GM11168 (cell line): ENCODE results near the gene TENM3.

Source experiments
- in situ Hi-C: fragments of 300-500 bp; cut with MboI; formaldehyde crosslinking; loops from one replicate; pipeline ENCODE4 v1.12.0; 2022; ENCODE audit warnings: low sequenced_read_pairs; ENCODE audit not compliant: unreplicated experiment

TENM3 gene

DNA sequence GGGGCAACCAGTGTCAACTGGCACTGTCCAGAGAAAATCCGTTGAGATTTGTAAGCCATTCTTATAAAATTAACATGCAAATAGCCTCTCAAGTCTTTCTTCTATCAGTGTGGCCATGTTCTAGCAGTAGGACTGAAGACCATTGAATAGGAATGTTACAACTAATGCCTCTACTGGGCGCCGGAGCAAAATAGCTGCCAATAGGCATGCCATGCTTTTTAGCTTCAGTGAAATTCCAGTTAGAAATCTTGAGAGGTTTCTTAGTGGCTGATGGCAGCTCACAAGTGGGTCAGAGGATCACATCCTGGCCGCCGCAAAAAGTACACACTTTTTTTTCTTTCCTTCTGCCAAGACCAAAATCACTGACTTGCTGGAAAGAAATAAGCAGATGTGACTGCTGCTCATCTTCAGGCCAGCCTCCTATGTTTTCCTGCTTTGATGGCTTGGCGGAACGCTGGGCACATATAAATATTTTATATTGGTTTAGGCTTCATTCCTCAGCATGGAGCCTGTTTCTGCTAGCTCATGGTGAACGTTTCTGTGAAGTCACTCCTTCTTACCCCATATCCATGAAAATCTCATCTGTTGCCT lies 293.1 kb downstream of the TENM3 start:
- in situ Hi-C loops, result no loop called here

- in situ Hi-C loops, result no loop called here
Observed at GRCh38 chr4:182537031-182537795, 294.0 kb downstream of the TENM3 start.

- in situ Hi-C loops, result no loop called here
Observed at GRCh38 chr4:182538031-182538430, 294.8 kb downstream of the TENM3 start.

DNA sequence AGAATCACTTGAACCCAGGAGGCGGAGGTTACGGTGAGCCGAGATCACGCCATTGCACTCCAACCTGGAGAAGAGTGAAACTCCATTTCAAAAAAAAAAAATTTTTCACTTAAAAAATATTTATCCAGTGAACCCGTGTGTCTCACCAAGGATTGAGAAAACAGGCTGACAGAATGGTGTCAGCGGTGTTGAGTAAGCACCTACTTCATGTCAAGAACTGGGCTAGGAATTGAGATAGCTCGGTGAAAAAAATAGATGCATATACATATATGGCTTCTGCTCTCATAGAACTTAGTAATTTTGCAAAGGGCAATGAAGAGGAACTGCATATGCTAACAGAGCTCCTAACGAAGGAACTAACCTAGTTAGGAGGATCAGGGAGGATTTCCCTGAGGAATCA lies 297.3 kb downstream of the TENM3 start:
- in situ Hi-C loops, result no loop called here

- in situ Hi-C loops, result no loop called here
Observed at GRCh38 chr4:182547435-182547834, 304.2 kb downstream of the TENM3 start.

GRCh38 chr4:182548156-182548555 lies 305.0 kb downstream of the TENM3 start:
- in situ Hi-C loops, result no loop called here

DNA sequence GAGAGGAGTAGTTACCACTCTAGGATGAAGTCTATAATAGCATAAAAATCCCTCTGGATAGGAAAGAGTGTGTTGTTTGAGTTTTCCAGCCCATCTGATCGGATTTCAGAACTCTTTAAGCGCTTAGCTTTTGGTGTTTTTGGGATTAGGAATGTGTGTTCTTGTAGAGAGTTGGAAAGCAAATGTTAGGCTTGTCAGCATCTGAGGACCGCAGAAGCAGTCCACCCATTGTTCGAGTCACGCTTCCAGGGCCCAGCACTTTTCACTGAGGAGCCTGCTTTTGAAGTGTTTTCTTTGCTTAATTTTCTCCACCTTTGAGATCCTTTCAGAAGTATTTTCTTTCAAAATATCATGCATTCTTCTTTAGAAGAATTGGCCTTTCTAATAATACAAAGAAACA lies 306.2 kb downstream of the TENM3 start:
- in situ Hi-C loops, result no loop called here

DNA sequence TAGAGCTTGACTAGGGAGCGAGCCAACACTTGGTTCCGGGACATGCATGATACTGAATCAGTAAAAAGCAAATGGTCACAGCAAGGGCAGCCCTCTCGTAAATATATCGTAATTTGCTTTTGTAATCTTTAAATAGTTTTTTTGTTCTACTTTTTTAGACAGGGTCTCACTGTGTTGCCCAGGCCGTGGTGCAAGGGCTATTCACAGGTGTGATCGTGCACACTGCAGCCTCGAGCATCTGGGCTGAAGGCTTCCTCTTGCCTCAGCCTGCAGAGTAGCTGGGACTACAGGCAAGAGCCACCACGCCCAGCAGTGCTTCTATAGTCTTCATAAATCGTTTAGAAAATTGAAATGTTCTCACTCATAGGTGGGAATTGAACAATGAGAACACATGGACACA lies 309.7 kb downstream of the TENM3 start:
- in situ Hi-C loops, result no loop called here

DNA sequence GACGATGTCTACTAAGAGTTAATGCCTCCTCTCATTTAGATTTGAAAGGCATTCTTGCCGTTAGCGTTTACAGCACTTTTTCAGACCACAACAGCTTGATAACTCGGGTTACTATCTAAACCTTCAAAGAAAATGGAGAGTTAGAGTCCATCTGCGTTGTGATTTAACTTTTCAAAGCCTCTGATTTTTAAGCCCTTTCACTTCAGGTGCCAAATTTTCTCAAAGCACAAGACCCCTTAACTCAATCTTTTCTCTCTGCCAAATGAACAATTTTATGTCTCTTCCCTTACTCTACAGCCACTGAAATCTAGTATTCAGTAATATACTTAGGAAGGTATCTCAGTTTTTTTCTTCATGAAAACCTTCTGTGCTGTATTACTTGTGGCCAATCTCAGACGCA lies 310.5 kb downstream of the TENM3 start:
- in situ Hi-C loops, result no loop called here

GRCh38 chr4:182554736-182555135 lies 311.5 kb downstream of the TENM3 start:
- in situ Hi-C loops, result no loop called here

- in situ Hi-C loops, result no loop called here
Observed at GRCh38 chr4:182555997-182556418, 312.8 kb downstream of the TENM3 start.

- in situ Hi-C loops, result no loop called here
Observed at GRCh38 chr4:182556580-182556979, 313.4 kb downstream of the TENM3 start.

DNA sequence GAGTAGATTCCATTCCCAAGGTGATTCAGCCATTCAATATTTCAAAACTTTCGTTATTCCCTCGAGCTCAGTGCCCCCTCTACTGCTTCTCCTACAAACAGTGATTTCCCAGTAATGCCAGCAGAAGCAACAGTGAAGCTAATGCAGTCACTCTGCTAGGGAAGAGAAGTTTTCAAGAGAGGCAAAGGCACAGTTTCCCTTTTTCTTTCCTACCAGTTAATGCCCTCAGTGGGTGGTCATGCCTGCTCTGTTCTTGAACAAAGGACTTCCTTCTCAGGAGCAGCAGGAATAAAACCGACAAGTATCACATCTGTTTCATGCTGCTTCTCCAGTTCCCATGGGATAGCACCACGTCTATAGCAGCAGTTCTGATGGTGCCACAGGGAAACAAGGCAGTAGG lies 317.2 kb downstream of the TENM3 start:
- in situ Hi-C loops, result no loop called here

- in situ Hi-C loops, result no loop called here
Observed at GRCh38 chr4:182562350-182562749, 319.1 kb downstream of the TENM3 start.

DNA sequence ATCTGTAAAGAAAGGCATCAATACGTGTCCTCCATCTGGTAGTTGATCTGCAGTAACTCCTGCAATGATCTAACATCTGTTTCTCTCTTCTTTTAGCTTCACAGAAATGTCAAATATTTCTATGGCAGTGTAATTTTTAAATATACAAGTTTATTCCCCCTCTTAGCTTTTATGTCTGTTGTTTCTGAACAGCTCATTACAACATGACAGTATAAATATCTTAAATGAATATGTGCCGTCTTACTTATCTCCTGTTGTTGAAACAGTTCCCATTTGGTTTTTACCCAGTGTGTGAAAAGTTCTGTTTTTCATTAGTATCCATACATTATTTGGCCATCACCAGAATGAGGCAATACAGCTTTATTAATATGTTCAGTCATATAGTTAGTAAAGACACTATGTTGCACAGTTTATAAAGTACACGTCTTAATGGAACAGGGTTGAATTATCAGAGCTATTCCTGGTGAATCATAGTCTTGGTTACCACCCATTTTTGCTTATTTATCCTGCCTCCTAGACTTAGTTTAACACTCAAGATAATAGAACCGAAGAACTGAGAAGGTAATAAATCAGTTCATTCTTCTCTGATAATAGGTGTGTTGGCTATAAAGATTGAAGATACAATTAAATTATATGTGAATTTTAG lies 321.6 kb downstream of the TENM3 start:
- in situ Hi-C loops, result no loop called here

DNA sequence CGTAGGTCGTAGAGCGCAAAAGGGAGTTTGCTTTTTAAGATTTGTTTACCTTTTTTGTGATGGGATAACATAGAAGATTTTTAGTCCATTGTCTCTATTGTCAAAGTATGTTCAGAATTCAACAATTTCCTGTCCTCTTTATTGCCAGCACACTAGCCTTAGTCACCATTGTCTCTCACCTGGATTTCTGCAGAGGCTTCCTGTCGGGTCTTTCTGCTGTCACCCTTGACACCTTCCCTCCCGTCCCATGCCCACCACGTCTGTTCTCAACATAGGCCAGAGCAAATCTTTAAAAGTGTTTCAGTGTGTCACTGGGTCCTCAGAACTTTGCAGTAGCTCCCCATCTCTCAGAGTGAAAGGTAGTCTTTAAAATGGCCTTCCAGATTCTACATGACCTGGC lies 323.9 kb downstream of the TENM3 start:
- in situ Hi-C loops, result no loop called here

DNA sequence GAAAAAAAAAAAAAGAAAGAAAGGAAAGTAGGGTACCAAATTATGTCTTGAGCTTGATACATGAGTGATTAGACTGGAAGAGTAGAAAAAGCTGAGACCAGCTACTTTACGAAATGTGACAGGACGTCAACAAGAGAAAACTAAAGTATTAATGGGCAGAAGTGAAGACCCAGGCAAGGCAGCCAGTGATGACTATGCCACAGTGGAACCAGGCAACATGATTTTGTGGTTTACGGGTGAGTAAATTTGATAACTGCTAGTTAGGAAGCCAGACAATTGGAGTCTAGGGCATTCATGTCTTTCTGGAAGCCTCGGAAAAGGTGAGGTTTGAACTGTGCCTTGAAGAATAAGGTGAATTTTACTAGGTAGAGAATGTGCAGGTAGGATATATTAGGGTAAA lies 326.4 kb downstream of the TENM3 start:
- in situ Hi-C loops, result no loop called here

GRCh38 chr4:182574706-182575105 lies 331.5 kb downstream of the TENM3 start:
- in situ Hi-C loops, result no loop called here

GRCh38 chr4:182575225-182575624 lies 332.0 kb downstream of the TENM3 start:
- in situ Hi-C loops, result no loop called here

GRCh38 chr4:182576601-182577289 lies 333.5 kb downstream of the TENM3 start:
- in situ Hi-C loops, result no loop called here

GRCh38 chr4:182577411-182577810 lies 334.2 kb downstream of the TENM3 start:
- in situ Hi-C loops, result no loop called here
